Neuronal stem cell (in vitro differentiated cells): ENCODE results near the gene MYOZ2.

Experiments used
- DNase-seq: peaks from one replicate; pipeline ENCODE4 v3.0.0-alpha.2; 2013; ENCODE audit warnings: low spot score
- H2AFZ ChIP-seq: one replicate; pipeline ENCODE4 v1.6.1; 2013; ENCODE audit warnings: mild to moderate bottlenecking, low read length, inconsistent platforms
- H2AK5ac ChIP-seq: 2 replicates; pipeline ENCODE4 v1.6.1; 2013; ENCODE audit warnings: low read depth, mild to moderate bottlenecking, inconsistent platforms, low read length, moderate library complexity, mixed read lengths
- H2BK120ac ChIP-seq: 2 replicates; pipeline ENCODE4 v1.6.1; 2013; ENCODE audit warnings: low read depth, mild to moderate bottlenecking, inconsistent platforms, low read length, moderate library complexity, mixed read lengths
- H2BK12ac ChIP-seq: one replicate; pipeline ENCODE4 v1.6.1; 2013; ENCODE audit warnings: low read length, inconsistent platforms
- H2BK15ac ChIP-seq: 2 replicates; pipeline ENCODE4 v1.6.1; 2013; ENCODE audit warnings: mild to moderate bottlenecking, low read length, inconsistent platforms, mixed read lengths
- H2BK5ac ChIP-seq: one replicate; pipeline ENCODE4 v1.6.1; 2013; ENCODE audit warnings: inconsistent platforms, mild to moderate bottlenecking, low read length, moderate library complexity
- H3K14ac ChIP-seq: one replicate; pipeline ENCODE4 v1.6.1; 2013; ENCODE audit warnings: low read length, inconsistent platforms
- H3K18ac ChIP-seq: 2 replicates; pipeline ENCODE4 v1.6.1; 2013; ENCODE audit warnings: low read length, inconsistent platforms
- H3K23ac ChIP-seq: 2 replicates; pipeline ENCODE4 v1.6.1; 2013; ENCODE audit warnings: low read depth, mild to moderate bottlenecking, mixed read lengths, low read length, inconsistent platforms; ENCODE audit not compliant: poor library complexity
- H3K27ac ChIP-seq: replicated peaks from 3 replicates; pipeline ENCODE4 v1.5.1; 2013; ENCODE audit warnings: low read length, inconsistent platforms
- H3K27me3 ChIP-seq, 3 experiments: 2 replicates each; pipeline ENCODE4 v1.6.1; 2013; ENCODE audit warnings: low read length in 3 of 3, mild to moderate bottlenecking in 2 of 3, inconsistent platforms in 1 of 3, low read depth in 1 of 3, mixed read lengths in 1 of 3, moderate library complexity in 1 of 3; ENCODE audit not compliant: control insufficient read depth in 3 of 3, insufficient read depth in 3 of 3
- H3K36me3 ChIP-seq, 2 donors: replicated peaks in 1 of 2; 2 replicates each; pipeline ENCODE4 v1.6.1; 2013; ENCODE audit warnings: low read length in 2 of 2; ENCODE audit not compliant: control insufficient read depth in 2 of 2, insufficient read depth in 2 of 2
- H3K4ac ChIP-seq: 2 replicates; pipeline ENCODE4 v1.6.1; 2013; ENCODE audit warnings: inconsistent platforms, mild to moderate bottlenecking, low read length, moderate library complexity
- H3K4me1 ChIP-seq, 2 donors: 1 replicate in 1 of 2; 2 replicates in 1 of 2; pipeline ENCODE4 v1.6.1; 2013; ENCODE audit warnings: low read length in 2 of 2, low read depth in 1 of 2; ENCODE audit not compliant: control insufficient read depth in 2 of 2, insufficient read depth in 1 of 2
- H3K4me2 ChIP-seq: one replicate; pipeline ENCODE4 v1.6.1; 2013; ENCODE audit warnings: mild to moderate bottlenecking, low read length, inconsistent platforms; ENCODE audit not compliant: insufficient read depth, poor library complexity, severe bottlenecking
- H3K4me3 ChIP-seq, 2 donors: 2 replicates each; pipeline ENCODE4 v1.5.1; 2013; ENCODE audit warnings: low read length in 2 of 2, mild to moderate bottlenecking in 2 of 2, inconsistent platforms in 1 of 2, moderate library complexity in 1 of 2
- H3K79me1 ChIP-seq: one replicate; pipeline ENCODE4 v1.6.1; 2013; ENCODE audit warnings: low read depth, mild to moderate bottlenecking, inconsistent platforms, low read length, moderate library complexity
- H3K9ac ChIP-seq: one replicate; pipeline ENCODE4 v1.6.1; 2013; ENCODE audit warnings: mild to moderate bottlenecking, low read depth, low read length, inconsistent platforms; ENCODE audit not compliant: poor library complexity
- H3K9me3 ChIP-seq, 2 donors: replicated peaks in 1 of 2; 2 replicates each; pipeline versions ENCODE3 to v1.6.1; 2013; ENCODE audit warnings: low read length in 2 of 2, mild to moderate bottlenecking in 2 of 2, inconsistent platforms in 1 of 2, low read depth in 1 of 2, mixed read lengths in 1 of 2, moderate library complexity in 1 of 2; ENCODE audit not compliant: control insufficient read depth in 2 of 2, insufficient read depth in 1 of 2
- H4K8ac ChIP-seq: one replicate; pipeline ENCODE4 v1.6.1; 2013; ENCODE audit warnings: low read depth, mild to moderate bottlenecking, inconsistent platforms, low read length, moderate library complexity
- H4K91ac ChIP-seq: one replicate; pipeline ENCODE4 v1.6.1; 2013; ENCODE audit warnings: low read length, low read depth, mild to moderate bottlenecking, inconsistent platforms; ENCODE audit not compliant: poor library complexity
- WGBS, 2 donors: extraction: QIAGEN DNeasy Blood & Tissue Kit; methylation state at CpG; one replicate each; pipeline ENCODE4 v1.1.7; 2013; ENCODE audit warnings: missing lambda C conversion rate in 2 of 2, mixed read lengths in 1 of 2; ENCODE audit not compliant: insufficient read length in 2 of 2, insufficient replicate concordance in 1 of 2; ENCODE audit errors: extremely low coverage in 2 of 2; 5-methylcytosine and 5-hydroxymethylcytosine counted together

MYOZ2 gene

DNA sequence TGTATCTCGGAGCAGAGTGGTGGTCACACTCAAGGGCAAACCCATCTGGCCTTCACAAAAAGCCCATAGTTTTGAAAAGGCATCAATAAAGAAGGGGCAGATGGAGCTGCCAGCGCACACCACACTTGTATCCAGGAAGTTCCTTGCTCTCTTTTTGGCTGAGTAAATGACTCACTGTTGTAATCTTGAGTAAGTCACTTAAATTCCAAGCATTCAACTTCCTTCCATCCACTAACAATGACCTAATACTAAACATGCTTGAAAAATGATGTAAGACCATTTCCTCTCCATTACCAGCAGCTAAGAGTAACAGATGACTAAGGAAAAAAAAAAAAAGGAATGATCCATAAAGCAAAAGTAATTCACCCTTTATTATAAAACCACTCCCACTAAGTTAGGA lies 32.4 kb upstream of the MYOZ2 start:
- no peak overlapping the region for H3K27ac ChIP-seq

GRCh38 chr4:119104644-119105273 lies 30.9 kb upstream of the MYOZ2 start:
- Histone ChIP-seq H4K8ac (no peak overlapping the region), H4K91ac (no peak overlapping the region), H2BK15ac (no peak overlapping the region), H3K4me3 (no peak overlapping the region), H3K4ac (no peak overlapping the region), H3K79me1 (no peaks in the 10 kb centered on the region), H3K4me2 (no peak overlapping the region), H3K23ac (no peak overlapping the region), H3K27me3 (no peaks in the 10 kb centered on the region), H3K36me3 (no peaks in the 10 kb centered on the region), H2BK12ac (no peak overlapping the region), H3K14ac (no peak overlapping the region), H3K4me1 (peaks cover 0 to 3% of the 10 kb centered on the region in 2 donors), H2AK5ac (no peak overlapping the region), H3K9me3 (no peaks in the 10 kb centered on the region), H2AFZ (no peak overlapping the region), H3K27ac (no peak overlapping the region), H3K9ac (no peak overlapping the region), H2BK120ac (no peak overlapping the region), H3K18ac (no peak overlapping the region), H2BK5ac (no peak overlapping the region)
- no peak for DNase-seq
- no CpG with 5 or more reads among the region's 4 CpGs for WGBS, 2 donors

More for the DNA sequence above, 32.4 kb upstream of the MYOZ2 start:
- H3K4me3 ChIP-seq: no peak overlapping the region
- H4K91ac ChIP-seq: no peak overlapping the region
- H2BK120ac ChIP-seq: no peak overlapping the region
- H3K18ac ChIP-seq: no peak overlapping the region
- H3K4me1 ChIP-seq: peaks cover 0 to 3% of the 10 kb centered on the region in 2 donors
- no peak overlapping the region for H2BK15ac ChIP-seq
- H3K23ac ChIP-seq: no peak overlapping the region
- H3K4ac ChIP-seq: no peak overlapping the region
- no peaks in the 10 kb centered on the region for H3K36me3 ChIP-seq
- DNase-seq: no peak
- H3K9me3 ChIP-seq: no peaks in the 10 kb centered on the region
- H2AK5ac ChIP-seq: no peak overlapping the region
- no peak overlapping the region for H3K4me2 ChIP-seq
- H3K9ac ChIP-seq: no peak overlapping the region
- WGBS, 2 donors: no CpG with 5 or more reads among the region's 2 CpGs
- H2BK5ac ChIP-seq: no peak overlapping the region
- no peaks in the 10 kb centered on the region for H3K27me3 ChIP-seq
- H2AFZ ChIP-seq: peak overlapping the region; percentile 3
- no peak overlapping the region for H4K8ac ChIP-seq
- H3K14ac ChIP-seq: no peak overlapping the region
- H2BK12ac ChIP-seq: no peak overlapping the region
- no peaks in the 10 kb centered on the region for H3K79me1 ChIP-seq

DNA sequence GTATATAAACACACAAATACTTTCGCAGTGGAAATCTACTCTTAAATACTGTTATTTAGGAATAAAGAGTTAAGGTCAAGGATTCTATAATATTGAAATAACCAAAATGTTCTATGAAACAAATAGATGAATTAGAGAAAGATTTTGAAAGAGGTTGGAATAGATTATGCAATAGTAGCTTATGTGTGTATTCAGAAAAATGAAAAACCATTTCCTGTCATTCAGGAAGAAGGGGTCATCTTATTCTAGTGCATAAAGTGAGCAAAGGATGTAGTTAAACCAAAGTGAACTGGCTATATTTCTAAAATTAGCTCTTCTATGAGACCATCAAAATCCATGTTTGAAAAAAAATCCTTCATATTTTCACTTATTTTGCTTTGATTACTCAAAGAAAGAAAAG lies 30.0 kb upstream of the MYOZ2 start:
- no peak overlapping the region for H3K4me3 ChIP-seq
- no peak overlapping the region for H2AFZ ChIP-seq
- no peak for DNase-seq
- H3K27ac ChIP-seq: no peak overlapping the region
- peaks cover 0 to 3% of the 10 kb centered on the region in 2 donors for H3K4me1 ChIP-seq
- H3K36me3 ChIP-seq: no peaks in the 10 kb centered on the region
- H3K4ac ChIP-seq: no peak overlapping the region
- H3K79me1 ChIP-seq: no peaks in the 10 kb centered on the region
- H3K27me3 ChIP-seq: no peaks in the 10 kb centered on the region
- H2BK12ac ChIP-seq: no peak overlapping the region
- H3K18ac ChIP-seq: no peak overlapping the region
- no peak overlapping the region for H2BK120ac ChIP-seq
- H2BK15ac ChIP-seq: no peak overlapping the region
- H4K91ac ChIP-seq: no peak overlapping the region
- no peak overlapping the region for H3K4me2 ChIP-seq
- no peak overlapping the region for H2BK5ac ChIP-seq
- H2AK5ac ChIP-seq: no peak overlapping the region
- no peak overlapping the region for H3K9ac ChIP-seq
- no peak overlapping the region for H4K8ac ChIP-seq
- WGBS, 2 donors: no CpG with 5 or more reads among the region's 1 CpG
- H3K9me3 ChIP-seq: no peaks in the 10 kb centered on the region
- H3K14ac ChIP-seq: no peak overlapping the region
- no peak overlapping the region for H3K23ac ChIP-seq

GRCh38 chr4:119106036-119107000 lies 29.3 kb upstream of the MYOZ2 start:
- Histone ChIP-seq H2BK120ac (no peak overlapping the region), H3K36me3 (no peaks in the 10 kb centered on the region), H2AFZ (peak overlapping the region; percentile 59), H3K14ac (no peak overlapping the region), H2BK12ac (no peak overlapping the region), H3K9me3 (no peaks in the 10 kb centered on the region), H3K4me3 (no peak overlapping the region), H3K9ac (no peak overlapping the region), H3K18ac (no peak overlapping the region), H3K79me1 (no peaks in the 10 kb centered on the region), H2BK15ac (no peak overlapping the region), H3K4me1 (peaks cover 0 to 3% of the 10 kb centered on the region in 2 donors), H3K27me3 (no peaks in the 10 kb centered on the region), H3K27ac (no peak overlapping the region), H2AK5ac (no peak overlapping the region), H2BK5ac (no peak overlapping the region), H3K4ac (no peak overlapping the region), H3K23ac (no peak overlapping the region), H4K91ac (no peak overlapping the region), H3K4me2 (no peak overlapping the region), H4K8ac (no peak overlapping the region)
- no CpG with 5 or more reads among the region's 4 CpGs for WGBS, 2 donors
- DNase-seq: no peak
